Fibroblast of skin of right biceps (primary cell): ENCODE measurements around the gene KASH5.

Experiments used
- DNase-seq: peaks from one replicate; pipeline ENCODE4 v3.0.0-alpha.2; 2013

Gene KASH5

GRCh38 chr19:49423071-49423984 lies 35.3 kb downstream of the KASH5 start, which contains the start of gene PTH2:
Gene PTH2, minus strand, starts transcription at chr19:49423441. Its CDS starts 102 bp downstream, at chr19:49423339.
- DNase-seq = no peak

- DNase-seq = no peak
Measured at GRCh38 chr19:49423985-49424303, 35.9 kb downstream of the KASH5 start.

- no peak for DNase-seq
Measured at GRCh38 chr19:49425178-49425577, 37.1 kb downstream of the KASH5 start, which contains the start of gene GFY. Gene GFY, plus strand, starts transcription at chr19:49425388. Its CDS starts 1,043 bp downstream, at chr19:49426431.

- peak; percentile 35 for DNase-seq
Measured at GRCh38 chr19:49425922-49426592, 38.0 kb downstream of the KASH5 start.

GRCh38 chr19:49427339-49427738 lies 39.3 kb downstream of the KASH5 start:
- DNase-seq = no peak

GRCh38 chr19:49427855-49428546 lies 40.0 kb downstream of the KASH5 start:
- no peak for DNase-seq

GRCh38 chr19:49428547-49429451 lies 40.8 kb downstream of the KASH5 start:
- DNase-seq = no peak

- no peak for DNase-seq
Measured at GRCh38 chr19:49430172-49430677, 42.2 kb downstream of the KASH5 start.

GRCh38 chr19:49430678-49431329 lies 42.8 kb downstream of the KASH5 start:
- DNase-seq = no peak

- no peak for DNase-seq
Measured at GRCh38 chr19:49431330-49431749, 43.3 kb downstream of the KASH5 start.

GRCh38 chr19:49432141-49433073 lies 44.4 kb downstream of the KASH5 start:
- DNase-seq = no peak

- no peak for DNase-seq
Measured at GRCh38 chr19:49433240-49433901, 45.3 kb downstream of the KASH5 start.

- no peak for DNase-seq
Measured at GRCh38 chr19:49434907-49435583, 47.0 kb downstream of the KASH5 start.

- no peak for DNase-seq
Measured at GRCh38 chr19:49435670-49436069, 47.6 kb downstream of the KASH5 start.

GRCh38 chr19:49436381-49437017 lies 48.5 kb downstream of the KASH5 start:
- no peak for DNase-seq

- no peak for DNase-seq
Measured at GRCh38 chr19:49437231-49437630, 49.2 kb downstream of the KASH5 start.

- no peak for DNase-seq
Measured at GRCh38 chr19:49438261-49438660, 50.2 kb downstream of the KASH5 start.

GRCh38 chr19:49439836-49440235 lies 51.8 kb downstream of the KASH5 start:
- no peak for DNase-seq
